ENCODE data around the gene CHAC1.

The CHAC1 gene

GRCh38 chr15:40978141-40978540 lies 24.9 kb downstream of the CHAC1 start:
- CTCF ChIA-PET, result interaction anchor here (1.1 to 1.5 kb wide), 3 partner anchors 13 to 44 kb away, joined by 3 to 4 read pairs (median 3); no protein-coding TSS in a partner anchor
- DNase-seq (ENCODE audit: extremely low spot score), result no peak
- TF ChIP-seq, protein P1, sequence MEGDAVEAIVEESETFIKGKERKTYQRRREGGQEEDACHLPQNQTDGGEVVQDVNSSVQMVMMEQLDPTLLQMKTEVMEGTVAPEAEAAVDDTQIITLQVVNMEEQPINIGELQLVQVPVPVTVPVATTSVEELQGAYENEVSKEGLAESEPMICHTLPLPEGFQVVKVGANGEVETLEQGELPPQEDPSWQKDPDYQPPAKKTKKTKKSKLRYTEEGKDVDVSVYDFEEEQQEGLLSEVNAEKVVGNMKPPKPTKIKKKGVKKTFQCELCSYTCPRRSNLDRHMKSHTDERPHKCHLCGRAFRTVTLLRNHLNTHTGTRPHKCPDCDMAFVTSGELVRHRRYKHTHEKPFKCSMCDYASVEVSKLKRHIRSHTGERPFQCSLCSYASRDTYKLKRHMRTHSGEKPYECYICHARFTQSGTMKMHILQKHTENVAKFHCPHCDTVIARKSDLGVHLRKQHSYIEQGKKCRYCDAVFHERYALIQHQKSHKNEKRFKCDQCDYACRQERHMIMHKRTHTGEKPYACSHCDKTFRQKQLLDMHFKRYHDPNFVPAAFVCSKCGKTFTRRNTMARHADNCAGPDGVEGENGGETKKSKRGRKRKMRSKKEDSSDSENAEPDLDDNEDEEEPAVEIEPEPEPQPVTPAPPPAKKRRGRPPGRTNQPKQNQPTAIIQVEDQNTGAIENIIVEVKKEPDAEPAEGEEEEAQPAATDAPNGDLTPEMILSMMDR (IDR thresholded peaks at IDR 0.05; ENCODE audit: control extremely low read depth, extremely low read depth, low read depth, missing control alignments), result no peak
- POLR2A ChIA-PET, result no interaction called here

DNA sequence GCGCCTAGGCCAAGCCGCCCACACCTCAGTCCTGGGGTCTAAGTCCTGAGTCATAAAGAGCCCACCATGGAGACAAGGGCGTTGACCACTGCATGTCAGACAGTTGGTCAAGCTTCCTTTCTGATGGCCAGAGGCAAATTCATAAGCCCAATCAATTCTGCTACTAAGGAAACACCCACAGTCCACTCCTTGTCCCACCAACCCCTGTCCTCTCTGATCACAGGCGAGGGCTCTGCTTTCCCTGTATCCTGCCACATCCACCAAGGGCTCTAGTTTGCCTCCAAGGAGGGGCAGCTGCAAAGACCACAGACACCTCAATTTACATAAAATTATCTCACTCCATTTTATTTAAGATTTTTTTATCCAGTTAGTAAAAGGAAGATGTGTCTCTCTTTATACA lies 25.3 kb downstream of the CHAC1 start:
- TF ChIP-seq, protein P1 (IDR thresholded peaks at IDR 0.05; ENCODE audit: control extremely low read depth, extremely low read depth, low read depth, missing control alignments), result no peak
- CTCF ChIA-PET, result interaction anchor here (1.1 to 1.5 kb wide), 3 partner anchors 14 to 44 kb away, joined by 3 to 4 read pairs (median 3); no protein-coding TSS in a partner anchor
- no peak for DNase-seq (ENCODE audit: extremely low spot score)
- POLR2A ChIA-PET, result no interaction called here

DNA sequence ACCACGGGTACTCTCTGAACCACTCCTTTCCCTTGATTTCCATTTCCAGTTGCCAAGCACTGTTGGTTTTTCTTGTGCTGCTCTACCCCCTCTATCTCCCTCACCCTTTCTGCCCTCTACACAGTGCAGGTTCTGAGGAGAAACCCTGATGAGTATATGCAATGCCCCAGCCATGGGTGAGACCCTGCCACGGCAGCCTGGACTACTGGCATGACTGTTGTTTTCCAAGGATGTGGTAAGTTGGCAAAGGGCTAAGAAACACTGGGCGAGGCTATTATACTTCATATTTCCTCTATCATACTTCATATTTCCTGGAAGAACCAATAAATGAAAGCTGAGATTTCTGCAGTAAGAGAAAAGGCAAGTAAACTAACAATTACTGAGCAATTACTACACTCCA lies 27.9 kb downstream of the CHAC1 start:
- ChIA-PET POLR2A (no interaction called here), CTCF (interaction anchor here (1.0 to 1.6 kb wide), 4 partner anchors 10 to 17 kb away, joined by 3 to 4 read pairs (median 3); no protein-coding TSS in a partner anchor)
- DNase-seq (ENCODE audit: extremely low spot score), result no peak
- TF ChIP-seq, protein P1 (IDR thresholded peaks at IDR 0.05; ENCODE audit: control extremely low read depth, extremely low read depth, low read depth, missing control alignments), result no peak

DNA sequence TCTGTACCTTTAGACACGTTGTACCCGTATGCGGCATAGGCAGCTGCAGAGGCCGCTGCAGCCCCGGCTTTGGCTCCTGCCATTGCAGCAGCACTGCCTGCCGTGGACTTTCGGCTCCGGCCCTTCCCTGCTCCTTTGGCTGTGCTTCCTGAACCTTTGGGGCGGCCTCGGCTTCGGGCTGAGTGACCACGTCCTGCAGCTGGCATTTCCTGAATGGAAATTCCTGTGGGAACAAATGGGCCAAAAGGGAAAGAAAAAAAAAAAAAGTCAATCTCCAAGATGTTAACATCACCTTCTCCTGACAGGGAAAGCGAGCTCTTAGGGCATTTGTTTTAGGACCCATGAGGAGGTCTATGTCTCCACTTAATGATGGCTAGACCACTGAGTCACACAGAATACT lies 29.6 kb downstream of the CHAC1 start:
- no peak for DNase-seq (ENCODE audit: extremely low spot score)
- CTCF ChIA-PET, result interaction anchor here (2.2 to 3.5 kb wide), 2 partner anchors 15 to 41 kb away, joined by 6 to 11 read pairs; no protein-coding TSS in a partner anchor
- TF ChIP-seq, protein P1 (IDR thresholded peaks at IDR 0.05; ENCODE audit: control extremely low read depth, extremely low read depth, low read depth, missing control alignments), result no peak
- POLR2A ChIA-PET, result no interaction called here

- ChIA-PET CTCF (interaction anchor here (2.2 to 3.5 kb wide), 2 partner anchors 17 to 43 kb away, joined by 6 to 11 read pairs; no protein-coding TSS in a partner anchor), POLR2A (no interaction called here)
- TF ChIP-seq, protein P1 (IDR thresholded peaks at IDR 0.05; ENCODE audit: control extremely low read depth, extremely low read depth, low read depth, missing control alignments), result no peak
- no peak for DNase-seq (ENCODE audit: extremely low spot score)
Observed at GRCh38 chr15:40984406-40984805, 31.1 kb downstream of the CHAC1 start.

DNA sequence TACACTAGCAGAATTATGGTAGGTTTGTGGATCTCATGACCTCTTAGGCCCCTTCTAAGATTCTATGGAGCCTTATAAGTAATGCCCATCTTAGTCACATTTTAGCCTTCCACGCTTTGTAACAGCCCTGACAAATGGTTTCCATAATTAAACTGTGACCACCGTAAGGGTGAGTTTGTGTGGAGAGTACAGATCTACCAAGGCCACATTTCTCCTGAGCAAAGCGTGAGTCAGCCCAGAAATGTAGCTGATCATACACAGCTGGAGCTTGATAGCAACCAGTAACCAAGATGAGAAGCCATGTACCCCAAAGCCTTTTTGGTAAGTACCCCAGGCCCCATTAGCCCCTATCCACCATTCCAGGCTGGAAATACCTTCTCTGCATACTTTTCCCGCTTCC lies 31.7 kb downstream of the CHAC1 start:
- DNase-seq (ENCODE audit: extremely low spot score), result no peak
- POLR2A ChIA-PET, result no interaction called here
- TF ChIP-seq, protein P1 (IDR thresholded peaks at IDR 0.05; ENCODE audit: control extremely low read depth, extremely low read depth, low read depth, missing control alignments), result no peak
- CTCF ChIA-PET, result interaction anchor here (1.4 to 3.5 kb wide), 2 partner anchors 9 to 43 kb away, joined by 5 to 11 read pairs; no protein-coding TSS in a partner anchor
